ENCODE data around the gene TNIP1. TPM values are rescaled to one million over a fixed set of nuclear protein-coding genes. Genes with fewer than 3 reads are reported as not detected.

Gene TNIP1
- total RNA-seq, 1 donor from 2014 or later: 54.6 TPM

GRCh38 chr5:151108566-151108965 lies 27.7 kb upstream of the TNIP1 start:
- Histone ChIP-seq H3K27ac (peak overlapping the region; percentile 12 to 32), H3K27me3 (no peaks in the 10 kb centered on the region), H3K4me1 (peaks cover 6 to 9% of the 10 kb centered on the region in 2 donors), H3K4me3 (no peak overlapping the region), H3K9me3 (no peaks in the 10 kb centered on the region), H3K36me3 (peaks cover 82 to 86% of the 10 kb centered on the region in 2 donors)
- intact Hi-C loops (cut with DNase I): no loop called here
- no peak for TF ChIP-seq CTCF (IDR thresholded peaks at IDR 0.05)
- DNase-seq (ENCODE audit: low spot score in 2 of 2): no peak

- peak in 1 of 2 donors; percentile 76 for DNase-seq (ENCODE audit: low spot score in 2 of 2)
Measured at GRCh38 chr5:151107738-151108520, 27.1 kb upstream of the TNIP1 start.

DNA sequence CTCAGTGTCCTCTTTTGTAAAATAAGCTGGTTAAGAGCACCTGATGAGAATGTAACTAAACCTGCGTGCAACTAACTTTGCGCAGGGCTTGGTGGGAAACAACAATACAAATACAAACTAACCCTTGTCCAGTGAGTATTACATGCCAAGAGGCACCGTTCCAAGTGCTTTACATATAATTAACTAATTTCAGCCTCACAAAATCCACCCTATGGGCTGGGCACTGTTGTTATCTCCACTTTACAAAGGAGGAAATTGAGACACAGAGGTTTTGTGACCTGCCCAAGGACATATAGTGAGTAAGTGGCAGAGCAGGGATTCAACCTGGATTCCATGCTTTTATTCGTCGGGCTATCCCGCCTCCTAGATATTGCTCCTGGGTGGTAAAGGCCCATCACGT lies 26.2 kb upstream of the TNIP1 start:
- Histone ChIP-seq H3K36me3 (peaks cover 81 to 98% of the 10 kb centered on the region in 2 donors), H3K27me3 (no peaks in the 10 kb centered on the region), H3K27ac (no peak overlapping the region), H3K9me3 (no peaks in the 10 kb centered on the region), H3K4me3 (no peak overlapping the region), H3K4me1 (peaks cover 6 to 9% of the 10 kb centered on the region in 2 donors)
- DNase-seq (ENCODE audit: low spot score in 2 of 2): no peak
- intact Hi-C loops (cut with DNase I): no loop called here
- no peak for TF ChIP-seq CTCF (IDR thresholded peaks at IDR 0.05)

More at GRCh38 chr5:151107738-151108520, 27.1 kb upstream of the TNIP1 start:
- Histone ChIP-seq H3K4me3 (no peak overlapping the region), H3K27me3 (no peaks in the 10 kb centered on the region), H3K9me3 (no peaks in the 10 kb centered on the region), H3K4me1 (peaks cover 6 to 9% of the 10 kb centered on the region in 2 donors), H3K27ac (peak overlapping the region; percentile 12 to 32), H3K36me3 (peaks cover 83 to 89% of the 10 kb centered on the region in 2 donors)
- no peak for TF ChIP-seq CTCF (IDR thresholded peaks at IDR 0.05)
- intact Hi-C loops (cut with DNase I): no loop called here

DNA sequence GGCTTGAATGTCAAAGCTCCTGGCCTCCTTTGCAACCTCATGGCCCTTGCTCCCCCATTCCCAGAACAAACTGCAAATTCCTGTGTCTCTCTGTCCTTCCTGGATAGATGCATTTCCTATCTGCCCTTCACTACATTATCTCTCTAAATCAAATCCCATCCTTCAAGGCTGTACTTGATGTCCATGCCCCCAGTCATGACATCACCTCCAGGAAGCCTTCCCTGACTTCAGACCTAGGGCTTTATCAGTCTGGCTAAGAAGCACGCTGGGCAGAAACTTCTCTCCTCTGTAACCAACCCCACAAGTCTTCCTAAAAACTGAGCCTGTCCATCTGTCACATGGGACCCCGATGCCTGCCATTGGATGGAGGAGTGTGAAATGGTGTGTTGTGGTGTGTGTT lies 25.7 kb upstream of the TNIP1 start:
- Histone ChIP-seq H3K9me3 (no peaks in the 10 kb centered on the region), H3K4me1 (peaks cover 8 to 14% of the 10 kb centered on the region in 2 donors), H3K36me3 (peaks cover 81 to 99% of the 10 kb centered on the region in 2 donors), H3K4me3 (no peak overlapping the region), H3K27ac (no peak overlapping the region), H3K27me3 (no peaks in the 10 kb centered on the region)
- no peak for TF ChIP-seq CTCF (IDR thresholded peaks at IDR 0.05)
- no peak for DNase-seq (ENCODE audit: low spot score in 2 of 2)
- intact Hi-C loops (cut with DNase I): no loop called here

GRCh38 chr5:151106043-151106442 lies 25.2 kb upstream of the TNIP1 start:
- Histone ChIP-seq H3K27me3 (no peaks in the 10 kb centered on the region), H3K36me3 (peaks cover 80 to 100% of the 10 kb centered on the region in 2 donors), H3K4me3 (no peak overlapping the region), H3K27ac (no peak overlapping the region), H3K9me3 (no peaks in the 10 kb centered on the region), H3K4me1 (peaks cover 8 to 14% of the 10 kb centered on the region in 2 donors)
- DNase-seq (ENCODE audit: low spot score in 2 of 2): no peak
- intact Hi-C loops (cut with DNase I): no loop called here
- TF ChIP-seq CTCF (IDR thresholded peaks at IDR 0.05): no peak
